Spleen (tissue), 7 donors: ENCODE results near the gene PTPRO.

Experiments
- CTCF ChIP-seq, 11 experiments: fragments of 200-600 bp in 7 of 11; fragments of 450-650 bp in 4 of 11; sonication (generic) in 4 of 11; IDR thresholded peaks in 8 of 11; conservative IDR thresholded peaks in 3 of 11; 1 replicate in 7 of 11; 2 replicates in 4 of 11; pipeline versions ENCODE4 v1.4.0 to v1.8.0; 2016 to 2021; ENCODE audit warnings: antibody characterized with exemption in 11 of 11, inconsistent platforms in 4 of 11, mild to moderate bottlenecking in 1 of 11
- POLR2A ChIP-seq, 3 donors: fragments of 450-650 bp; IDR thresholded peaks; one replicate each; pipeline ENCODE4 v1.5.1; 2017; ENCODE audit warnings: antibody characterized with exemption in 3 of 3, mild to moderate bottlenecking in 1 of 3
- donor health status: DM: no; HTN: no; CAD: no; lungs with moderate emphysema.
- donor health status: DM: no; HTN: no; CAD: no.
- donor health status: DM: no; HTN: no; CAD: no.

GRCh38 chr12:15538881-15539280, 216.6 kb downstream of the PTPRO start:
- TF ChIP-seq CTCF (IDR thresholded peaks at IDR 0.05 in 8 of 11, conservative IDR thresholded peaks at IDR 0.05 in 3 of 11): no peak
- no peak for TF ChIP-seq POLR2A (IDR thresholded peaks at IDR 0.05)
